Stimulated activated CD4-positive, alpha-beta T cell treated with anti-CD3 and anti-CD28 coated beads, TNF-alpha, amount 100 ng/mL, for 1 hour (primary cell): ENCODE data around the gene IL10.

ENCODE experiments used
- DNase-seq, 3 donors: peaks; one replicate each; pipeline ENCODE4 v3.0.0-alpha.2; 2020; ENCODE audit warnings: low read depth in 3 of 3, low spot score in 1 of 3

IL10 gene

GRCh38 chr1:206772243-206772937, at the start of gene IL10:
Gene IL10, minus strand, starts transcription at chr1:206772494. Its CDS starts 59 bp downstream, at chr1:206772435.
- DNase-seq = no peak

- DNase-seq = no peak
Observed at GRCh38 chr1:206821493-206821892, 49.2 kb upstream of the IL10 start.

- no peak for DNase-seq
Observed at GRCh38 chr1:206816390-206817287, 44.3 kb upstream of the IL10 start.

DNA sequence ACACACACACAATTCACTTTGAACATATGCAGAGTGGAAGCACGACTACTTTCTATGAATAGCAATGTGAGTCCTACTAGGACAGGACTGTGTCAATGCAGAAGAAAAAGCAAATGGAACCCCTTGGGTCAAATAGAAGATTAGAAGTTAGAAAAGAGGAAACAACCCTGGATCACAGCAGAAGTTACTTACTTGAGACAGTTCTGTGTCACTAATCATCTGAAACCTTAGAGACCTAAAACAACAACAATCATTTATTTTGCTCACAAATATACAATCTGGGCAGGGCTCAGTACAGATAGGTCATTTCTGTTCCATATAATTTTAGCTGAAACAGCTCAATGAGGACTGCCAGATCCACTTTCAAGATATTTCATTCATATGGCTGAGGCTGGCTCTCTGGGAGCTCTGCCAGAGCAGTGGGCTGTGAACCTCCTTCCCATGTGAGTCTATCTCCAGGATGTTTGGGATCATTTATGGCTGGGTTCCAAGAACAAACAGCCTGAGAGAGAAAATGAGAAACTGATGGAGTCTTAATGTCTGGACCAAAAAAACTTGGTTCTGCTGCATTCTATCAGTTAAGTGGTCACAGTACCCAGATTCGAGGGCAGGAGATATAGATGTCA, 42.5 kb upstream of the IL10 start:
- no peak for DNase-seq

DNA sequence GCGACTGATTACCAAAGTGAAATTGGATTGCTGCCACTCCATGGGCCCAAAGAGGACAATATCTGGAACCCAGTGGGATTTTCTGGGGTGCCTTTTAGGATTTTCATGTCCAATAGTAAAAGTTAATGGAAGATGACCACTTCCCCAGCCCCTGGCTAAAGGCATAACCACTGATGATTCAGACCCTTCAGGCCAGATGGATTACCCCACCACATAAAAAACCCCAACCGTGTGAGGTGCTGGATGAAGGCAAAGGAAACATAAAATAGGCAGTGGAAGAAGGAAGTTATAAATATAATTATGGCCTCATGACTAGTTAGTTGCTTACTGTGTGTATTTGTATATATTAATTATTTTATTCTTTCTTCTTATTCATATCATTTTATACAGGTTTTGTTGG, 40.2 kb upstream of the IL10 start:
- DNase-seq = no peak

DNA sequence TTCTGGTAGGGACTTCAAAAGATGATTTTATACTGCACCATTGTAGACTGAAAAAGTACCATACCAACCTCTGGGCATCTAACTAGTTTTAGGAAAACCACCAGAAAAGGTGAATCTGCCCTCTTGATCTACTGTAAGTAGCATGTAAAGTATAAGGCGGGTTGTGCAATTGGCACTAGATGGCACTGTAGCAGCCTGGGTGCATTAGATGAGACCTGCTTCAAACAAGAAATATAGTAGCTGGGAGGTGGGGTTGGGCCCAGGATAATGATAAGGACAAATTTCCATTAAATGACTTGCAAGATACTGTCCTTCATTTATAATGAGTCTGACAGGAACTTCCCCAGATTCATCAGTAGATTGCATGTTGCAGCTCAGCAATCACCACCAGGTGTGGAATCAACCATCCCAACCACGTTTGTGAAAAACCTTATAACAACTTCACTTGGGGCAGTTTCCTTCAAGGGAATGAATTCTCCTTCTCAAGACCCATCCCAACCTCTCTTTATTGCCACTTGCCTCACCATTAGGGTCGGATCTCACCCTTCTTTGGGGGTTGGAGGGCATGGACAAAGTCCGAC, 37.3 kb upstream of the IL10 start:
- no peak for DNase-seq

DNA sequence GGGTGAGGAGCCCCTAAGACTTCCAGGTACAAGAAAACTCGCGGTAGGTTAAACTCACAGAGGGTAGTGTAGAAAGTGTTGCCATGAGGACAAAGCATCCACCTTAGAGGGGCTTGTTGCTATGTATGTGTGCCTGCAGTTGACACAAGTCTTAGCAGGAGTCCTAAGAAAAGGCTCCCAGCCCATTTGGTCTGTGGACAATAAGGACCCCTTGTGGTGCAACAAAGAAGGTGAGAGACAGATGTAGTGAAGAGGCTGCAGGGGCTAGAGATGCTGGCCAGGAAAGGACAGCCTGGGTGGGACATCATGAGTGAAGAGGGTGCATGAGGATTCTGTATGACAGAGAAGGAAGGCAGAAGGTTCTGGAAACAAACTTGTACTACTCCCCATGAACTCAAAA, 36.3 kb upstream of the IL10 start:
- peak in 1 of 3 donors; percentile 31 for DNase-seq

GRCh38 chr1:206805357-206805756, 33.1 kb upstream of the IL10 start:
- DNase-seq = no peak

- DNase-seq = no peak
Observed at GRCh38 chr1:206804156-206804737, 32.0 kb upstream of the IL10 start.

GRCh38 chr1:206803221-206803730, 31.0 kb upstream of the IL10 start:
- DNase-seq = peak; percentile 26 to 59 (median 47)

- no peak for DNase-seq
Observed at GRCh38 chr1:206802401-206802800, 30.1 kb upstream of the IL10 start.

GRCh38 chr1:206801467-206801866, 29.2 kb upstream of the IL10 start:
- DNase-seq = no peak

- DNase-seq = no peak
Observed at GRCh38 chr1:206800891-206801290, 28.6 kb upstream of the IL10 start.

GRCh38 chr1:206800411-206800810, 28.1 kb upstream of the IL10 start:
- no peak for DNase-seq

- DNase-seq = no peak
Observed at GRCh38 chr1:206799311-206799710, 27.0 kb upstream of the IL10 start.

DNA sequence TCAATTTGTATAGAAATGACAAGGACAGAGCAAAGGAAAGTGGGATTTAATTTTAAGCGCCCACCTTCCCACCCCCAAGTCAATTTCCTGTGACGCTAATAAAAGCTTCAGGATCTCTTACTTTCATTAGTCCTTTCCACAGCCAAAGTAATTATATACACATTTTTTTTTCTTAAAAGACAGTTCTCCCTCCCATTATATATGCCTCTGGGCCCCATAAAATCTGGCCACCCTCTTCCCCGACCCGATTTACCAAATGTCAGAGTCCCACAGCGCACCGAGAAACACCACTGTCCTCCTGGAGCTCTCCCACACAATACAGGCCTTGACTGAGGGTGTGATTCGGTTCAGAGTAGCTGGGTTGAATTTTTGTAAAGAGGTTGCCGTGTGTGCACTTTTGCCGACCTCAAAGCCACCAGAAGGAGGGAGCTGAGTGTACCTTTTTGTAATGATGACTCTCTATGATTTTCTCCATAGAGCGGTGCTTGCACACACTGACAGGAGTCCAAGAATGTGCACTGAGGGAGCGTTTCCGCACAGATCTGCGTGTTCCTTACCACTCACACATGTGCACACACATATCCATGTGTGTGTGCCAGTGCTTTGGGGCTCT, 26.2 kb upstream of the IL10 start:
- DNase-seq = no peak

GRCh38 chr1:206797534-206798383, 25.5 kb upstream of the IL10 start:
- no peak for DNase-seq

- no peak for DNase-seq
Observed at GRCh38 chr1:206796981-206797402, 24.7 kb upstream of the IL10 start.

DNA sequence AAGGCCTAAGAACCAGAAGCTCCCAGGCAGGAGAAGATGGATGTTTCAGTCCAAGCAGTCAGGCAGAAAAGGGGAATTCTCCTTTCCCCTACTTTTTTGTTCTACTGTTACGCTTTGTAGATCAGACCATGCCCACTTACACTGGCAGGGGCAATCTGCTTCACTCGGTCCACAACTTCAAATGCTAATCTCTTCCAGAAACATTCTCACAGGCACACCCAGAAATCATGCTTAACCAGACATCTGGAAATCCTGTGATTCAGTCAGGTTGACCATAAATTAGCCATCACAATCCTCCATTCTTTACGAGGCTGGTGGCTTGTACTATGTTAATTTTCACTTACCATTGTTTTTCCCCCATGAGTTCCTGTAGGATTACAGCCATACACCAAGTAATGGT, 23.8 kb upstream of the IL10 start:
- no peak for DNase-seq
